Esophagus (tissue), 2 donors: ENCODE results near the gene IL21R. TPM values are rescaled to one million over a fixed set of nuclear protein-coding genes. Genes with fewer than 3 reads are reported as not detected.

ENCODE experiments used
- H3K27ac ChIP-seq, 2 donors: one replicate each; pipeline ENCODE4 v1.5.1; 2013; ENCODE audit warnings: low read depth in 2 of 2, mild to moderate bottlenecking in 2 of 2, inconsistent platforms in 1 of 2, low read length in 1 of 2, moderate library complexity in 1 of 2
- H3K27me3 ChIP-seq, 2 donors: one replicate each; pipeline ENCODE4 v1.6.1; 2013; ENCODE audit warnings: low read length in 2 of 2, control low read depth in 1 of 2, mild to moderate bottlenecking in 1 of 2; ENCODE audit not compliant: insufficient read depth in 2 of 2, control insufficient read depth in 1 of 2
- H3K36me3 ChIP-seq, 2 donors: one replicate each; pipeline ENCODE4 v1.6.1; 2013; ENCODE audit warnings: low read length in 1 of 2; ENCODE audit not compliant: control insufficient read depth in 2 of 2, insufficient read depth in 2 of 2
- H3K4me1 ChIP-seq, 2 donors: one replicate each; pipeline ENCODE4 v1.6.1; 2013; ENCODE audit warnings: low read length in 1 of 2; ENCODE audit not compliant: control insufficient read depth in 2 of 2, insufficient read depth in 2 of 2
- H3K4me3 ChIP-seq, 2 donors: one replicate each; pipeline ENCODE4 v1.5.1; 2013; ENCODE audit warnings: low read length in 2 of 2, mild to moderate bottlenecking in 2 of 2, low read depth in 1 of 2, moderate library complexity in 1 of 2
- H3K9me3 ChIP-seq, 2 donors: one replicate each; pipeline ENCODE4 v1.6.1; 2013; ENCODE audit warnings: mild to moderate bottlenecking in 2 of 2, low read depth in 1 of 2, low read length in 1 of 2, moderate library complexity in 1 of 2; ENCODE audit not compliant: control insufficient read depth in 2 of 2, insufficient read depth in 1 of 2
- WGBS, 2 donors: extraction: QIAGEN DNeasy Blood & Tissue Kit; methylation state at CpG; one replicate each; pipeline ENCODE4 v1.1.7; 2013; 5-methylcytosine and 5-hydroxymethylcytosine counted together
- polyA plus RNA-seq, 2 donors: library from polyadenylated mRNA; stranded (reverse); fragments of 200-250 nt; gene quantifications; one replicate each; pipeline ENCODE4 v1.2.3, GENCODE V29; 2013
- donor health status: healthy with polysubstance abuse.
- donor health status: Bipolar disorder and iron deficiency.

IL21R gene
- polyA plus RNA-seq, 2 donors, result 0.19 to 0.24 TPM

- Histone ChIP-seq H3K27ac (no peak overlapping the region), H3K36me3 (peaks cover 47 to 77% of the 10 kb centered on the region in 2 donors), H3K9me3 (no peaks in the 10 kb centered on the region), H3K4me3 (no peak overlapping the region), H3K4me1 (peaks cover 0 to under 1% of the 10 kb centered on the region in 2 donors), H3K27me3 (no peaks in the 10 kb centered on the region)
- 77 to 83% methylated on average over 9 of the region's 9 CpGs for WGBS, 2 donors
These were observed 97.7 kb downstream of the IL21R start for GRCh38 chr16:27499659-27500055.

GRCh38 chr16:27500801-27501200 is 98.8 kb downstream of the IL21R start:
- no peak overlapping the region for H3K27ac ChIP-seq
- peaks cover 0 to under 1% of the 10 kb centered on the region in 2 donors for H3K4me1 ChIP-seq
- no peaks in the 10 kb centered on the region for H3K27me3 ChIP-seq
- peaks cover 48 to 76% of the 10 kb centered on the region in 2 donors for H3K36me3 ChIP-seq
- H3K4me3 ChIP-seq, result no peak overlapping the region
- no peaks in the 10 kb centered on the region for H3K9me3 ChIP-seq
- WGBS, 2 donors, result 95 to 99% methylated on average over 3 of the region's 3 CpGs

Other genes with a start within 250 kb of the IL21R start
- gene KDM8, start 198.6 kb upstream of the IL21R start, polyA plus RNA-seq, result 1 to 10 TPM; 2.6 to 3.7 TPM
- gene NSMCE1, start 133.4 kb upstream of the IL21R start, polyA plus RNA-seq, result 10 to 100 TPM; 29.0 to 47.1 TPM
- 10 to 100 TPM; 51.1 to 60.0 TPM for gene IL4R, start 88.2 kb upstream of the IL21R start, polyA plus RNA-seq
- 100 to 1,000 TPM in 1 of 2 donors, 10 to 100 TPM in 1; 85.4 to 109 TPM for gene GTF3C1, start 147.7 kb downstream of the IL21R start, polyA plus RNA-seq
- gene KATNIP, start 148.0 kb downstream of the IL21R start, polyA plus RNA-seq, result 10 to 100 TPM; 13.8 to 20.2 TPM